IMR-90 (cell line): ENCODE results near the gene FPR2.

ENCODE experiments used
- BHLHE40 ChIP-seq: fragments of 150-350 bp; IDR thresholded peaks from 2 replicates; pipeline ENCODE4 v1.6.1; 2016; ENCODE audit warnings: mild to moderate bottlenecking, low read depth, low read length
- CEBPB ChIP-seq: IDR thresholded peaks from 2 replicates; pipeline ENCODE4 v1.6.1; 2012; ENCODE audit warnings: low read depth, low read length, improper control_type of control experiment
- CTCF ChIP-seq: conservative IDR thresholded peaks from 2 replicates; pipeline ENCODE4 v1.5.1; 2012; ENCODE audit warnings: mild to moderate bottlenecking, low read depth, low read length, improper control_type of control experiment
- FOS ChIP-seq: fragments of 150-350 bp; IDR thresholded peaks from 2 replicates; pipeline ENCODE4 v1.6.1; 2016; ENCODE audit warnings: low read depth, low read length
- MXI1 ChIP-seq: IDR thresholded peaks from 2 replicates; pipeline ENCODE4 v1.6.1; 2012; ENCODE audit warnings: low read depth, mild to moderate bottlenecking, low read length, moderate library complexity, borderline replicate concordance
- NFE2L2 ChIP-seq: fragments of 150-350 bp; IDR thresholded peaks from 2 replicates; pipeline ENCODE4 v1.6.1; 2016; ENCODE audit warnings: low read depth, mild to moderate bottlenecking, low read length
- POLR2A ChIP-seq: IDR thresholded peaks from 2 replicates; pipeline ENCODE4 v1.6.1; 2012; ENCODE audit warnings: mild to moderate bottlenecking, low read depth, low read length
- RAD21 ChIP-seq: IDR thresholded peaks from 2 replicates; pipeline ENCODE4 v1.6.1; 2012; ENCODE audit warnings: low read length, improper control_type of control experiment
- RCOR1 ChIP-seq: IDR thresholded peaks from 2 replicates; pipeline ENCODE4 v1.6.1; 2012; ENCODE audit warnings: mild to moderate bottlenecking, low read length, improper control_type of control experiment; ENCODE audit not compliant: insufficient replicate concordance
- TF ChIP-seq, protein P1 (sequence below): fragments of 150-350 bp; IDR thresholded peaks from 2 replicates; pipeline ENCODE4 v1.6.1; 2016; ENCODE audit warnings: low read depth, mild to moderate bottlenecking, low read length, moderate library complexity, borderline replicate concordance

DNA sequence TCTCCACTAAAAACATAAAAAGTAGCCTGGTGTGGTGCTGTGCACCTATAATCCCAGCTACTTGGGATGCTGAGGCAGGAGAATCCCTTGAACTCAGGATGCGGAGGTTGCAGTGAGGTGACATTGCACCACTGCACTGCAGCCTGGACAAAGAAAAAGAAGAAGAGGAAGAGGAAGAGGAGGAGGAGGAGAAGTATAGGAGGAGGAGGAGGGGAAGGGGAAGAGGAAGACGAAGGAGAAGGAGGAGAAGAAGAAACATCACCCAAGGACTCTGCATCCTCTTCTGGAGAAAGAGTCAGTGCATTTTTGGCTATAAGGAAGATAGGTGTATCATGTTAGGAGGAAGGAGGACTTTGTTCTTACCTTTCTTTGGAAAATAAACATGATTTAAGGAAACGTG is 21.0 kb downstream of the FPR2 start:
- TF ChIP-seq, protein P1, sequence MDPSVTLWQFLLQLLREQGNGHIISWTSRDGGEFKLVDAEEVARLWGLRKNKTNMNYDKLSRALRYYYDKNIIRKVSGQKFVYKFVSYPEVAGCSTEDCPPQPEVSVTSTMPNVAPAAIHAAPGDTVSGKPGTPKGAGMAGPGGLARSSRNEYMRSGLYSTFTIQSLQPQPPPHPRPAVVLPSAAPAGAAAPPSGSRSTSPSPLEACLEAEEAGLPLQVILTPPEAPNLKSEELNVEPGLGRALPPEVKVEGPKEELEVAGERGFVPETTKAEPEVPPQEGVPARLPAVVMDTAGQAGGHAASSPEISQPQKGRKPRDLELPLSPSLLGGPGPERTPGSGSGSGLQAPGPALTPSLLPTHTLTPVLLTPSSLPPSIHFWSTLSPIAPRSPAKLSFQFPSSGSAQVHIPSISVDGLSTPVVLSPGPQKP = no peak
- no peak for TF ChIP-seq POLR2A
- TF ChIP-seq RAD21 = no peak
- no peak for TF ChIP-seq NFE2L2
- TF ChIP-seq RCOR1 = no peak
- no peak for TF ChIP-seq BHLHE40
- no peak for TF ChIP-seq CTCF
- no peak for TF ChIP-seq MXI1
- TF ChIP-seq FOS = no peak
- TF ChIP-seq CEBPB = no peak
